Hepatocyte (in vitro differentiated cells): Measurements from ENCODE around the gene CHCHD6.

Experiments used
- EZH2 ChIP-seq: fragments of 200-600 bp; sonication (generic); IDR thresholded peaks from 2 replicates; pipeline ENCODE4 v1.6.1; 2016; ENCODE audit warnings: antibody characterized with exemption, mild to moderate bottlenecking, borderline replicate concordance
- EZH2phosphoT487 ChIP-seq: fragments of 200-600 bp; sonication (generic); IDR thresholded peaks from one replicate; pipeline ENCODE4 v1.6.1; 2018; ENCODE audit warnings: antibody characterized with exemption, mild to moderate bottlenecking, low read depth, moderate library complexity; ENCODE audit not compliant: unreplicated experiment, severe bottlenecking
- TF ChIP-seq, protein P1 (sequence below): fragments of 200-600 bp; sonication (generic); IDR thresholded peaks from 2 replicates; pipeline ENCODE4 v1.5.1; 2016; ENCODE audit warnings: antibody characterized with exemption, mild to moderate bottlenecking; ENCODE audit not compliant: poor library complexity

DNA sequence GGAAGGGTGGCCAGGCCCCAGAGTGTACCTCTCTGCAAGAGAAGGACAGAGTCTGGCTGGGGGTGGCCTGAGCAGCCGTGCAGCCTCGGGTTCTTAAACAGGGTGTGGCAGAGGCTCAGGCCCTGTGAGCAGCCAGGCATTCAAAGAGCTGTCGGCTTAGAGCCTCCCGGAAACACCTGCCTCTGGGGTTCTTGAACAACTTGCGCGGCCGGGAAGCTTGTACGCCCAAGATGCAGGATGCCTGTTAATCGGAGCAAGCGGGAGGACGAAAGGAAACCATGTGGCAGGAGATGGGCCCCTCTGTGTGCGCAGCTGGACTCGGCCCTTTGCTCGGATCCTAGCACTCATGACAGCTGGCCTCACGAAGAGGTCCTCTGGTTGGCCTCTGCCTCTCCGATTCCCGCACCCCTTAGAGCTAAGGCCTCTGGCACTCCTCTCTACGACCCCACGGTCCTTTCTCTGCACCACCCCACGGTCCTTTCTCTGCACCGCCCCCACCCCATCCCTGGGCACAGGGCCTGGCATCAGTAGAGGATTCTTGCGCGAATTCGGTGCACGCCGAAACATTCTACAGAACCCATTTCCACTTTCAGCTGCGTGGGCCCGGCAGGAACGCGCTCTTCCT lies 25.2 kb upstream of the CHCHD6 start:
- TF ChIP-seq EZH2phosphoT487 (no peak), EZH2 (no peak)
- TF ChIP-seq, protein P1, sequence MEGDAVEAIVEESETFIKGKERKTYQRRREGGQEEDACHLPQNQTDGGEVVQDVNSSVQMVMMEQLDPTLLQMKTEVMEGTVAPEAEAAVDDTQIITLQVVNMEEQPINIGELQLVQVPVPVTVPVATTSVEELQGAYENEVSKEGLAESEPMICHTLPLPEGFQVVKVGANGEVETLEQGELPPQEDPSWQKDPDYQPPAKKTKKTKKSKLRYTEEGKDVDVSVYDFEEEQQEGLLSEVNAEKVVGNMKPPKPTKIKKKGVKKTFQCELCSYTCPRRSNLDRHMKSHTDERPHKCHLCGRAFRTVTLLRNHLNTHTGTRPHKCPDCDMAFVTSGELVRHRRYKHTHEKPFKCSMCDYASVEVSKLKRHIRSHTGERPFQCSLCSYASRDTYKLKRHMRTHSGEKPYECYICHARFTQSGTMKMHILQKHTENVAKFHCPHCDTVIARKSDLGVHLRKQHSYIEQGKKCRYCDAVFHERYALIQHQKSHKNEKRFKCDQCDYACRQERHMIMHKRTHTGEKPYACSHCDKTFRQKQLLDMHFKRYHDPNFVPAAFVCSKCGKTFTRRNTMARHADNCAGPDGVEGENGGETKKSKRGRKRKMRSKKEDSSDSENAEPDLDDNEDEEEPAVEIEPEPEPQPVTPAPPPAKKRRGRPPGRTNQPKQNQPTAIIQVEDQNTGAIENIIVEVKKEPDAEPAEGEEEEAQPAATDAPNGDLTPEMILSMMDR = no peak
